ENCODE measurements around the gene SAMD11. TPM values are rescaled to one million over a fixed set of nuclear protein-coding genes. Genes with fewer than 3 reads are reported as not detected.
A peak's percentile ranks its signal among the peaks of the same experiment; 100 is the strongest.

Gene SAMD11
- total and polyA plus RNA-seq, 10 of the 15 experiments (the other 5 are each of a cell fraction or from before 2014, with no cell fraction given): 0.04 to 0.31 (median 0.19) TPM; not detected in 6

DNA sequence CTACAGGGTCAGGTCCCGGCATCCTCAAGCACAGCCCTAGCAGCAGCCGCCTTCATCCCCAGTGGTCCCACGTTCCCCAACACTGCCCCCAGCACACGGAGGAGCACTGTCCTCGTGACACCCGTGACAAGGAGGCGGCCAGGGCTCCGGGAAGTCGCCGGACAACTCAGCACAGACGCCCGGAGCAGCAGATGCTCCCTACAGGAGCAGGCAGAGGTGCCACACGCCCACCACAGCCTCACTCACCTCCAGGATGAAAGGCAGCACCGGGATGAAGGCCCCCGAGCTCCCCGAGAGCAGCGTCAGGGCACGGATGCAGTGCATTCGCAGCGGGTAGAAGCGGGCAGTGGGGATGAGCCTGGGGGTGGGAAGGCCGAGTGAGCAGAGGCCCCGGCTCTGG, 27.2 kb downstream of the SAMD11 start (continued):
- TF ChIP-seq TCF7 (IDR thresholded peaks at IDR 0.05; ENCODE audit: borderline replicate concordance): no peak
- TF ChIP-seq SREBF2 (IDR thresholded peaks at IDR 0.05; ENCODE audit: low read length): no peak
- no peak for TF ChIP-seq CHD4 (IDR thresholded peaks at IDR 0.05)

DNA sequence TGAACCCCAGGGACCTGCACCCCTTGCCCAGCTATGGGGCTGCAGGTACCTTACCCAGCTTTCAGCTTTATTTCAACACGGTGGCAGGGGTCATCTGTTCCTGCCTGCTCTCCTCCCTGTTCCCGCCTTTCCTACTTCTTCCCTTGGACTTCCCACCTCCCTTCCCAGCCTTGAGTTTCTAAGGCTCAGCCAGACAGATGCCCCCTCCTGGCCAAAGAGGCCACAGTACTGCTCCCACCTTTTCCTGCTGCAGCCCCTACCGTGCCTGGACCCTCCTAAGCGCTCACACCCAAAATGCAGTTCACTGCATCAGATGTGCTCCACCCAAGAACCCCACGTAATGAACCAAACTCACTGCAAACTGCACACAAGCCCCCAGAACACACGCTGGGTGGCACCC, 27.6 kb downstream of the SAMD11 start:
- intact Hi-C loops (cut with micrococcal nuclease; ENCODE audit: unreplicated experiment): no loop called here

More for the DNA sequence above, 27.6 kb downstream of the SAMD11 start:
- TF ChIP-seq MTA3 (IDR thresholded peaks at IDR 0.05; ENCODE audit: borderline replicate concordance, low read length): no peak
- TF ChIP-seq, protein P1, sequence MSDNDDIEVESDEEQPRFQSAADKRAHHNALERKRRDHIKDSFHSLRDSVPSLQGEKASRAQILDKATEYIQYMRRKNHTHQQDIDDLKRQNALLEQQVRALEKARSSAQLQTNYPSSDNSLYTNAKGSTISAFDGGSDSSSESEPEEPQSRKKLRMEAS (IDR thresholded peaks at IDR 0.05; ENCODE audit: low read depth, low read length): no peak
- TF ChIP-seq, protein P2, sequence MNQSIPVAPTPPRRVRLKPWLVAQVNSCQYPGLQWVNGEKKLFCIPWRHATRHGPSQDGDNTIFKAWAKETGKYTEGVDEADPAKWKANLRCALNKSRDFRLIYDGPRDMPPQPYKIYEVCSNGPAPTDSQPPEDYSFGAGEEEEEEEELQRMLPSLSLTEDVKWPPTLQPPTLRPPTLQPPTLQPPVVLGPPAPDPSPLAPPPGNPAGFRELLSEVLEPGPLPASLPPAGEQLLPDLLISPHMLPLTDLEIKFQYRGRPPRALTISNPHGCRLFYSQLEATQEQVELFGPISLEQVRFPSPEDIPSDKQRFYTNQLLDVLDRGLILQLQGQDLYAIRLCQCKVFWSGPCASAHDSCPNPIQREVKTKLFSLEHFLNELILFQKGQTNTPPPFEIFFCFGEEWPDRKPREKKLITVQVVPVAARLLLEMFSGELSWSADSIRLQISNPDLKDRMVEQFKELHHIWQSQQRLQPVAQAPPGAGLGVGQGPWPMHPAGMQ (IDR thresholded peaks at IDR 0.05; ENCODE audit: borderline replicate concordance): no peak
- no peak for TF ChIP-seq PML (IDR thresholded peaks at IDR 0.05; ENCODE audit: low read length)
- TF ChIP-seq FOXM1 (IDR thresholded peaks at IDR 0.05; ENCODE audit: low read depth, low read length): no peak
- no peak for TF ChIP-seq RBBP5 (conservative IDR thresholded peaks at IDR 0.05)
- TF ChIP-seq, protein P3, sequence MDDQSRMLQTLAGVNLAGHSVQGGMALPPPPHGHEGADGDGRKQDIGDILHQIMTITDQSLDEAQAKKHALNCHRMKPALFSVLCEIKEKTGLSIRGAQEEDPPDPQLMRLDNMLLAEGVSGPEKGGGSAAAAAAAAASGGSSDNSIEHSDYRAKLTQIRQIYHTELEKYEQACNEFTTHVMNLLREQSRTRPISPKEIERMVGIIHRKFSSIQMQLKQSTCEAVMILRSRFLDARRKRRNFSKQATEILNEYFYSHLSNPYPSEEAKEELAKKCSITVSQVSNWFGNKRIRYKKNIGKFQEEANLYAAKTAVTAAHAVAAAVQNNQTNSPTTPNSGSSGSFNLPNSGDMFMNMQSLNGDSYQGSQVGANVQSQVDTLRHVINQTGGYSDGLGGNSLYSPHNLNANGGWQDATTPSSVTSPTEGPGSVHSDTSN (IDR thresholded peaks at IDR 0.05; ENCODE audit: insufficient replicate concordance, low read depth, low read length): no peak
- TF ChIP-seq, protein P4, sequence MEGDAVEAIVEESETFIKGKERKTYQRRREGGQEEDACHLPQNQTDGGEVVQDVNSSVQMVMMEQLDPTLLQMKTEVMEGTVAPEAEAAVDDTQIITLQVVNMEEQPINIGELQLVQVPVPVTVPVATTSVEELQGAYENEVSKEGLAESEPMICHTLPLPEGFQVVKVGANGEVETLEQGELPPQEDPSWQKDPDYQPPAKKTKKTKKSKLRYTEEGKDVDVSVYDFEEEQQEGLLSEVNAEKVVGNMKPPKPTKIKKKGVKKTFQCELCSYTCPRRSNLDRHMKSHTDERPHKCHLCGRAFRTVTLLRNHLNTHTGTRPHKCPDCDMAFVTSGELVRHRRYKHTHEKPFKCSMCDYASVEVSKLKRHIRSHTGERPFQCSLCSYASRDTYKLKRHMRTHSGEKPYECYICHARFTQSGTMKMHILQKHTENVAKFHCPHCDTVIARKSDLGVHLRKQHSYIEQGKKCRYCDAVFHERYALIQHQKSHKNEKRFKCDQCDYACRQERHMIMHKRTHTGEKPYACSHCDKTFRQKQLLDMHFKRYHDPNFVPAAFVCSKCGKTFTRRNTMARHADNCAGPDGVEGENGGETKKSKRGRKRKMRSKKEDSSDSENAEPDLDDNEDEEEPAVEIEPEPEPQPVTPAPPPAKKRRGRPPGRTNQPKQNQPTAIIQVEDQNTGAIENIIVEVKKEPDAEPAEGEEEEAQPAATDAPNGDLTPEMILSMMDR (IDR thresholded peaks at IDR 0.05 in 2 of 3, conservative IDR thresholded peaks at IDR 0.05 in 1 of 3; ENCODE audit: control insufficient read depth in 2 of 3, extremely low read depth in 1 of 3, insufficient read depth in 1 of 3, low read depth in 3 of 3, low read length in 3 of 3): 0 out of 6 replicates have a peak, but pooled peaks of 1 of the 3 experiments have one; percentile 14
- Histone ChIP-seq H4K20me1 (ENCODE audit: control insufficient read depth, insufficient read depth) (peaks cover 5% of the 10 kb centered on the region), H3K4me2 (ENCODE audit: control insufficient read depth, insufficient read depth) (no peak overlapping the region), H3K27me3 (replicated peaks in 1 of 2; ENCODE audit: control insufficient read depth in 2 of 2, insufficient read depth in 2 of 2, low read length in 1 of 2) (no peaks in the 10 kb centered on the region), H3K9me3 (replicated peaks; ENCODE audit: control insufficient read depth, insufficient read depth, low read length) (no peaks in the 10 kb centered on the region), H2AFZ (ENCODE audit: control insufficient read depth, low read depth, low read length) (no peak overlapping the region), H3K9ac (ENCODE audit: control insufficient read depth, insufficient read depth, low read length) (no peak overlapping the region), H3K79me2 (ENCODE audit: control insufficient read depth, insufficient read depth, low read length) (no peaks in the 10 kb centered on the region), H3K27ac (ENCODE audit: control insufficient read depth, insufficient read depth) (no peak overlapping the region), H3K4me3 (no peak overlapping the region), H3K36me3 (ENCODE audit: control insufficient read depth in 2 of 2, insufficient read depth in 2 of 2, low read length in 1 of 2) (peaks cover 27 to 62% of the 10 kb centered on the region in 2 experiments), H3K4me1 (ENCODE audit: control insufficient read depth, insufficient read depth, low read length) (no peaks in the 10 kb centered on the region)
- in situ Hi-C loops (cut with MboI): no loop called here
- no TSS peak for BruUV-seq (replicated peaks)
- SMC1A ChIA-PET (ENCODE audit: uncharacterized antibody, unreplicated experiment): no interaction called here
- POLR2A ChIA-PET: no interaction called here
- DNase-seq (ENCODE audit: low read depth, low spot score) (no peak), FAIRE-seq (no peak), ATAC-seq (no peak)
- CTCF ChIA-PET: interaction anchor here (0.6 kb wide), 1 partner anchor 47 kb away, joined by 3 read pairs; no protein-coding TSS in a partner anchor
- 82% methylated on average over 6 of the region's 6 CpGs for WGBS (ENCODE audit: insufficient coverage, insufficient replicate concordance, low lambda C conversion rate, missing lambda C conversion rate)
- RAD21 ChIA-PET (ENCODE audit: unreplicated experiment): no interaction called here
